H9 (cell line): ENCODE data around the gene OAS1. TPM values are rescaled to one million over a fixed set of nuclear protein-coding genes. Genes with fewer than 3 reads are reported as not detected.

Source experiments
- DNase-seq: peaks from one replicate; pipeline ENCODE4 v3.0.0-alpha.2; 2017
- H2AFZ ChIP-seq: one replicate; pipeline ENCODE4 v1.6.1; 2013; ENCODE audit warnings: mild to moderate bottlenecking, low read length, control low read depth, moderate library complexity
- H2AK5ac ChIP-seq: 2 replicates; pipeline ENCODE4 v1.6.1; 2013; ENCODE audit warnings: low read length, control low read depth, mixed read lengths; ENCODE audit not compliant: insufficient read length
- H2BK120ac ChIP-seq: one replicate; pipeline ENCODE4 v1.6.1; 2013; ENCODE audit warnings: low read depth, mild to moderate bottlenecking, low read length, control low read depth, inconsistent platforms; ENCODE audit not compliant: poor library complexity, severe bottlenecking
- H2BK12ac ChIP-seq: 2 replicates; pipeline ENCODE4 v1.6.1; 2013; ENCODE audit warnings: low read length, control low read depth, mixed read lengths, low read depth; ENCODE audit not compliant: insufficient read length
- H2BK15ac ChIP-seq: 2 replicates; pipeline ENCODE4 v1.6.1; 2013; ENCODE audit warnings: low read depth, low read length, control low read depth
- H2BK20ac ChIP-seq: one replicate; pipeline ENCODE4 v1.6.1; 2013; ENCODE audit warnings: low read depth, mild to moderate bottlenecking, low read length, control low read depth, inconsistent platforms; ENCODE audit not compliant: poor library complexity, severe bottlenecking
- H2BK5ac ChIP-seq: 2 replicates; pipeline ENCODE4 v1.6.1; 2013; ENCODE audit warnings: low read length, control low read depth, mixed read lengths; ENCODE audit not compliant: insufficient read length
- H3K14ac ChIP-seq: 2 replicates; pipeline ENCODE4 v1.6.1; 2013; ENCODE audit warnings: low read length, control low read depth; ENCODE audit not compliant: insufficient read depth
- H3K18ac ChIP-seq: 2 replicates; pipeline ENCODE4 v1.6.1; 2013; ENCODE audit warnings: low read depth, mild to moderate bottlenecking, mixed read lengths, low read length, control low read depth; ENCODE audit not compliant: insufficient read length
- H3K23ac ChIP-seq: 2 replicates; pipeline ENCODE4 v1.6.1; 2013; ENCODE audit warnings: low read length, control low read depth, mixed read lengths, low read depth; ENCODE audit not compliant: insufficient read length
- H3K23me2 ChIP-seq: 2 replicates; pipeline ENCODE4 v1.6.1; 2013; ENCODE audit warnings: low read depth, mild to moderate bottlenecking, mixed read lengths, low read length, control low read depth; ENCODE audit not compliant: insufficient read length, poor library complexity, severe bottlenecking
- H3K27ac ChIP-seq: 2 replicates; pipeline ENCODE4 v1.5.1; 2013; ENCODE audit warnings: low read length, control low read depth, mixed read lengths, low read depth; ENCODE audit not compliant: insufficient read length
- H3K27me3 ChIP-seq: 2 replicates; pipeline ENCODE4 v1.6.1; 2013; ENCODE audit warnings: low read length, control low read depth, inconsistent platforms; ENCODE audit not compliant: insufficient read depth
- H3K4ac ChIP-seq: 2 replicates; pipeline ENCODE4 v1.6.1; 2013; ENCODE audit warnings: low read depth, mild to moderate bottlenecking, control low read depth, inconsistent platforms, low read length, moderate library complexity
- H3K4me1 ChIP-seq: 2 replicates; pipeline ENCODE4 v1.6.1; 2013; ENCODE audit warnings: low read length, control low read depth, inconsistent platforms; ENCODE audit not compliant: insufficient read depth
- H3K4me2 ChIP-seq: 2 replicates; pipeline ENCODE4 v1.6.1; 2013; ENCODE audit warnings: low read length, control low read depth, mixed read lengths; ENCODE audit not compliant: insufficient read length, insufficient read depth
- H3K56ac ChIP-seq: 2 replicates; pipeline ENCODE4 v1.6.1; 2013; ENCODE audit warnings: low read depth, mild to moderate bottlenecking, mixed read lengths, low read length, control low read depth; ENCODE audit not compliant: insufficient read length
- H3K79me1 ChIP-seq: 2 replicates; pipeline ENCODE4 v1.6.1; 2013; ENCODE audit warnings: low read depth, mild to moderate bottlenecking, moderate library complexity, low read length, control low read depth, inconsistent platforms; ENCODE audit not compliant: insufficient read depth, poor library complexity, severe bottlenecking
- H3K79me2 ChIP-seq: 2 replicates; pipeline ENCODE4 v1.6.1; 2013; ENCODE audit warnings: low read length, control low read depth, inconsistent platforms; ENCODE audit not compliant: insufficient read depth
- H3K9ac ChIP-seq: 2 replicates; pipeline ENCODE4 v1.6.1; 2013; ENCODE audit warnings: low read length, control low read depth, mixed read lengths; ENCODE audit not compliant: insufficient read length; ENCODE audit errors: extremely low read depth
- H3K9me3 ChIP-seq: one replicate; pipeline ENCODE4 v1.6.1; 2013; ENCODE audit warnings: low read depth, low read length, inconsistent platforms; ENCODE audit not compliant: control insufficient read depth
- H3T11ph ChIP-seq: one replicate; pipeline ENCODE4 v1.6.1; 2013; ENCODE audit warnings: mild to moderate bottlenecking, low read length, control low read depth, inconsistent platforms
- H4K20me1 ChIP-seq: one replicate; pipeline ENCODE4 v1.6.1; 2013; ENCODE audit not compliant: control insufficient read depth, insufficient read length, insufficient read depth
- H4K5ac ChIP-seq: 2 replicates; pipeline ENCODE4 v1.6.1; 2013; ENCODE audit warnings: low read depth, mild to moderate bottlenecking, mixed read lengths, low read length, control low read depth; ENCODE audit not compliant: insufficient read length
- H4K8ac ChIP-seq: replicated peaks from 2 replicates; pipeline ENCODE4 v1.6.1; 2013; ENCODE audit warnings: low read length, control low read depth, mixed read lengths, low read depth; ENCODE audit not compliant: insufficient read length
- H4K91ac ChIP-seq: 2 replicates; pipeline ENCODE4 v1.6.1; 2013; ENCODE audit warnings: low read depth, mild to moderate bottlenecking, moderate library complexity, mixed read lengths, low read length, control low read depth; ENCODE audit not compliant: insufficient read length
- H3K27ac Mint-ChIP-seq, 3 experiments: 2 replicates in 2 of 3; 3 replicates in 1 of 3; pipeline ENCODE4 v1.8.0; 2020 to 2021; ENCODE audit warnings: mixed read lengths in 3 of 3, mild to moderate bottlenecking in 1 of 3, moderate library complexity in 1 of 3
- H3K27me3 Mint-ChIP-seq: 2 replicates; pipeline ENCODE4 v1.8.0; 2021; ENCODE audit warnings: low read depth, mild to moderate bottlenecking, moderate library complexity, mixed read lengths
- H3K36me3 Mint-ChIP-seq, 3 experiments: 2 replicates in 2 of 3; 3 replicates in 1 of 3; pipeline ENCODE4 v1.8.0; 2020 to 2021; ENCODE audit warnings: low read depth in 3 of 3, mixed read lengths in 3 of 3; ENCODE audit not compliant: insufficient read depth in 1 of 3
- H3K4me1 Mint-ChIP-seq, 2 experiments: 2 replicates each; pipeline ENCODE4 v1.8.0; 2020; ENCODE audit warnings: mixed read lengths in 2 of 2
- H3K4me3 Mint-ChIP-seq, 2 experiments: 2 replicates in 1 of 2; 3 replicates in 1 of 2; pipeline ENCODE4 v1.8.0; 2020 to 2021; ENCODE audit warnings: mild to moderate bottlenecking in 2 of 2, mixed read lengths in 2 of 2, moderate library complexity in 1 of 2
- H3K9me3 Mint-ChIP-seq, 2 experiments: 2 replicates in 1 of 2; 3 replicates in 1 of 2; pipeline ENCODE4 v1.8.0; 2020; ENCODE audit warnings: mild to moderate bottlenecking in 2 of 2, mixed read lengths in 2 of 2, moderate library complexity in 1 of 2
- CTCF ChIP-seq: fragments of 200-600 bp; sonication (generic); conservative IDR thresholded peaks from 3 replicates; pipeline ENCODE4 v1.8.0; 2021; ENCODE audit warnings: antibody characterized with exemption, mild to moderate bottlenecking
- WGBS: extraction: QIAGEN DNeasy Blood & Tissue Kit; methylation state at CpG from one replicate; pipeline ENCODE4 v1.1.7; 2013; ENCODE audit warnings: missing lambda C conversion rate, low lambda C conversion rate, mixed read lengths; ENCODE audit not compliant: insufficient read length; ENCODE audit errors: extremely low coverage; 5-methylcytosine and 5-hydroxymethylcytosine counted together
- total RNA-seq: library from RNA; stranded (reverse); gene quantifications from 2 replicates; pipeline ENCODE4 v1.2.1, GENCODE V29; 2021

Gene OAS1
- total RNA-seq, 1 experiment from 2014 or later: not detected

- H2AFZ ChIP-seq: no peak overlapping the region
Measured at GRCh38 chr12:112907415-112908157, 824 bp downstream of the OAS1 start.

More at GRCh38 chr12:112907415-112908157, 824 bp downstream of the OAS1 start:
- Histone ChIP-seq H2BK12ac (no peak overlapping the region), H3K23me2 (no peaks in the 10 kb centered on the region), H3K56ac (no peak overlapping the region), H3K79me2 (no peaks in the 10 kb centered on the region), H4K5ac (no peak overlapping the region), H2AK5ac (no peak overlapping the region), H3K4me1 (no peaks in the 10 kb centered on the region), H3K27ac (no peak overlapping the region), H2BK5ac (no peak overlapping the region), H3K9me3 (peaks cover under 1% of the 10 kb centered on the region), H3T11ph (no peak overlapping the region), H4K20me1 (no peaks in the 10 kb centered on the region), H3K4me2 (no peak overlapping the region), H2BK15ac (no peak overlapping the region), H4K91ac (no peak overlapping the region), H3K14ac (no peak overlapping the region), H2BK120ac (no peak overlapping the region), H4K8ac (no peak overlapping the region), H3K4ac (no peak overlapping the region), H3K27me3 (no peaks in the 10 kb centered on the region), H3K18ac (no peak overlapping the region), H3K79me1 (no peaks in the 10 kb centered on the region), H2BK20ac (no peak overlapping the region), H3K9ac (no peak overlapping the region), H3K23ac (no peak overlapping the region)
- WGBS: no CpG with 5 or more reads among the region's 7 CpGs
- Mint-ChIP-seq H3K4me1 (peaks cover 8% of the 10 kb centered on the region in 2 experiments), H3K36me3 (peaks cover 0 to 14% (median 6%) of the 10 kb centered on the region in 3 experiments; a peak in 4 of 7 replicates), H3K9me3 (peaks cover 31 to 34% of the 10 kb centered on the region in 2 experiments), H3K27ac (no peak overlapping the region), H3K27me3 (peaks cover 27% of the 10 kb centered on the region), H3K4me3 (no peak overlapping the region)
- no peak for TF ChIP-seq CTCF
- no peak for DNase-seq
